Neural cell (in vitro differentiated cells): ENCODE data around the gene CHST11. TPM values are rescaled to one million over a fixed set of nuclear protein-coding genes. Genes with fewer than 3 reads are reported as not detected.

Experiments
- H2AFZ ChIP-seq: fragments of 200-600, 300-800 bp; sonication (generic), shearing (Covaris generic); 2 replicates; pipeline ENCODE4 v1.6.0; 2014; ENCODE audit warnings: low read depth, mild to moderate bottlenecking, antibody characterized with exemption, low read length, moderate library complexity
- H3F3A ChIP-seq: fragments of 200-600 bp; shearing (Covaris generic); 2 replicates; pipeline ENCODE4 v1.6.1; 2016; ENCODE audit warnings: mild to moderate bottlenecking, moderate library complexity, mixed read lengths, antibody characterized with exemption, low read length; ENCODE audit not compliant: insufficient read depth, poor library complexity, severe bottlenecking
- H3K27ac ChIP-seq: fragments of 200-600, 300-800 bp; sonication (generic), shearing (Covaris generic); 2 replicates; pipeline ENCODE4 v1.5.1; 2014; ENCODE audit warnings: mild to moderate bottlenecking, low read length, moderate library complexity
- H3K27me3 ChIP-seq: fragments of 300-800, 200-600 bp; sonication (generic), shearing (Covaris generic); 2 replicates; pipeline ENCODE4 v1.6.0; 2014; ENCODE audit warnings: mild to moderate bottlenecking, low read depth, low read length, moderate library complexity; ENCODE audit not compliant: insufficient read depth
- H3K36me3 ChIP-seq: fragments of 300-800, 200-600 bp; sonication (generic), shearing (Covaris generic); 2 replicates; pipeline ENCODE4 v1.5.1; 2014; ENCODE audit warnings: mild to moderate bottlenecking, antibody characterized with exemption, low read length, moderate library complexity; ENCODE audit not compliant: insufficient read depth
- H3K4me2 ChIP-seq: fragments of 300-800, 200-600 bp; sonication (generic), shearing (Covaris generic); 2 replicates; pipeline ENCODE4 v1.6.0; 2014; ENCODE audit warnings: mild to moderate bottlenecking, low read length
- H3K4me3 ChIP-seq: fragments of 300-800, 200-600 bp; sonication (generic), shearing (Covaris generic); 2 replicates; pipeline ENCODE4 v1.5.1; 2014; ENCODE audit warnings: mild to moderate bottlenecking, low read length, moderate library complexity
- H3K79me2 ChIP-seq: fragments of 200-600 bp; shearing (Covaris generic); replicated peaks from 2 replicates; pipeline ENCODE4 v1.6.0; 2014; ENCODE audit warnings: mild to moderate bottlenecking, low read length, moderate library complexity; ENCODE audit not compliant: insufficient read depth
- H3K9ac ChIP-seq: fragments of 300-800, 200-600 bp; sonication (generic), shearing (Covaris generic); 2 replicates; pipeline ENCODE4 v1.6.1; 2016; ENCODE audit warnings: mild to moderate bottlenecking, low read length, mixed read lengths
- H3K9me2 ChIP-seq: fragments of 200-600 bp; shearing (Covaris generic); 2 replicates; pipeline ENCODE4 v1.6.1; 2016; ENCODE audit warnings: mild to moderate bottlenecking, low read length, mixed read lengths; ENCODE audit not compliant: insufficient read depth
- H3K9me3 ChIP-seq: fragments of 200-600, 300-800 bp; sonication (generic), shearing (Covaris generic); 2 replicates; pipeline ENCODE4 v1.6.1; 2016; ENCODE audit warnings: mild to moderate bottlenecking, mixed run types, low read length, moderate library complexity, mixed read lengths
- H4K20me1 ChIP-seq: fragments of 200-600 bp; shearing (Covaris generic); 2 replicates; pipeline ENCODE4 v1.6.1; 2016; ENCODE audit warnings: mild to moderate bottlenecking, mixed run types; ENCODE audit not compliant: insufficient read depth
- EP300 ChIP-seq: fragments of 450-650 bp; conservative IDR thresholded peaks from 2 replicates; pipeline ENCODE4 v1.6.1; 2014; ENCODE audit warnings: antibody characterized with exemption, mild to moderate bottlenecking, moderate library complexity; ENCODE audit not compliant: poor library complexity, severe bottlenecking
- EZH2 ChIP-seq: fragments of 200-600, 300-800 bp; shearing (Covaris generic), sonication (generic); IDR thresholded peaks from 2 replicates; pipeline ENCODE4 v1.6.1; 2014; ENCODE audit warnings: antibody characterized with exemption, low read length, borderline replicate concordance, mild to moderate bottlenecking; ENCODE audit not compliant: insufficient read depth, poor library complexity, severe bottlenecking
- MXI1 ChIP-seq: fragments of 450-650 bp; conservative IDR thresholded peaks from 2 replicates; pipeline ENCODE4 v1.6.1; 2014; ENCODE audit warnings: antibody characterized with exemption, mild to moderate bottlenecking; ENCODE audit not compliant: poor library complexity, severe bottlenecking
- POLR2AphosphoS5 ChIP-seq: IDR thresholded peaks from 2 replicates; pipeline ENCODE4 v1.6.1; 2012
- RAD21 ChIP-seq: fragments of 450-650 bp; conservative IDR thresholded peaks from 2 replicates; pipeline ENCODE4 v1.6.1; 2014; ENCODE audit warnings: antibody characterized with exemption, mild to moderate bottlenecking, moderate library complexity
- SMC3 ChIP-seq: fragments of 450-650 bp; conservative IDR thresholded peaks from 2 replicates; pipeline ENCODE4 v1.6.1; 2014; ENCODE audit warnings: antibody characterized with exemption, mild to moderate bottlenecking, moderate library complexity; ENCODE audit not compliant: poor library complexity
- TAF1 ChIP-seq: IDR thresholded peaks from 2 replicates; pipeline ENCODE4 v1.6.1; 2012; ENCODE audit warnings: low read depth
- polyA plus RNA-seq: library from polyadenylated mRNA; depleted of rRNA; stranded (reverse); fragments of >200 nt; gene quantifications from 2 replicates; pipeline ENCODE4 v1.2.3, GENCODE V29; 2014
- TF ChIP-seq, protein P1 (sequence below): IDR thresholded peaks from 2 replicates; pipeline ENCODE4 v1.6.1; 2012; ENCODE audit warnings: borderline replicate concordance
- TF ChIP-seq, protein P2 (sequence below): fragments of 450-650 bp; IDR thresholded peaks from 2 replicates; pipeline ENCODE4 v1.5.1; 2014; ENCODE audit warnings: antibody characterized with exemption, mild to moderate bottlenecking, moderate library complexity; ENCODE audit not compliant: poor library complexity, severe bottlenecking

CHST11 gene
- polyA plus RNA-seq, 1 donor from 2014 or later, result 15.0 TPM

DNA sequence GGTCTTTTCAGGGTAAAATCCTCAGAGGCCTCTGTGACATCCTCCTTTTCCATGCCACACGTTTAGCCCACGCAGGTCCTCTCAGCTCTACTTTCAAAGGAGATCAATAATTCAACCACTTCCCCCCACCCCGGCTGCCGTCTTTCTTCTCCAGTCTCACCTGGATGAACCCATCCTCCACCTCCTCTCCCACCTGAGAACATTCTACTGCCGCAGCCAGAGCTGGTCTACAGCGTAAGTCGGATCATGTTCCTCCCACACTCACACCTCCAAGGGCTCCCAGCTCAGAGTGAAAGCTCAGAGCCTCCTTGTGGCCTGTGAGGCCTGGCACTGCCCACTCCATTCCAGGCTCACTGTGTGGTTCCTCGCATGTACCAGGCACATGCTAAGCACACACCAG is 246.6 kb downstream of the CHST11 start:
- no peak overlapping the region for H3K4me3 ChIP-seq
- H4K20me1 ChIP-seq, result no peaks in the 10 kb centered on the region
- no peaks in the 10 kb centered on the region for H3K79me2 ChIP-seq
- no peaks in the 10 kb centered on the region for H3K27me3 ChIP-seq
- TF ChIP-seq, protein P1, sequence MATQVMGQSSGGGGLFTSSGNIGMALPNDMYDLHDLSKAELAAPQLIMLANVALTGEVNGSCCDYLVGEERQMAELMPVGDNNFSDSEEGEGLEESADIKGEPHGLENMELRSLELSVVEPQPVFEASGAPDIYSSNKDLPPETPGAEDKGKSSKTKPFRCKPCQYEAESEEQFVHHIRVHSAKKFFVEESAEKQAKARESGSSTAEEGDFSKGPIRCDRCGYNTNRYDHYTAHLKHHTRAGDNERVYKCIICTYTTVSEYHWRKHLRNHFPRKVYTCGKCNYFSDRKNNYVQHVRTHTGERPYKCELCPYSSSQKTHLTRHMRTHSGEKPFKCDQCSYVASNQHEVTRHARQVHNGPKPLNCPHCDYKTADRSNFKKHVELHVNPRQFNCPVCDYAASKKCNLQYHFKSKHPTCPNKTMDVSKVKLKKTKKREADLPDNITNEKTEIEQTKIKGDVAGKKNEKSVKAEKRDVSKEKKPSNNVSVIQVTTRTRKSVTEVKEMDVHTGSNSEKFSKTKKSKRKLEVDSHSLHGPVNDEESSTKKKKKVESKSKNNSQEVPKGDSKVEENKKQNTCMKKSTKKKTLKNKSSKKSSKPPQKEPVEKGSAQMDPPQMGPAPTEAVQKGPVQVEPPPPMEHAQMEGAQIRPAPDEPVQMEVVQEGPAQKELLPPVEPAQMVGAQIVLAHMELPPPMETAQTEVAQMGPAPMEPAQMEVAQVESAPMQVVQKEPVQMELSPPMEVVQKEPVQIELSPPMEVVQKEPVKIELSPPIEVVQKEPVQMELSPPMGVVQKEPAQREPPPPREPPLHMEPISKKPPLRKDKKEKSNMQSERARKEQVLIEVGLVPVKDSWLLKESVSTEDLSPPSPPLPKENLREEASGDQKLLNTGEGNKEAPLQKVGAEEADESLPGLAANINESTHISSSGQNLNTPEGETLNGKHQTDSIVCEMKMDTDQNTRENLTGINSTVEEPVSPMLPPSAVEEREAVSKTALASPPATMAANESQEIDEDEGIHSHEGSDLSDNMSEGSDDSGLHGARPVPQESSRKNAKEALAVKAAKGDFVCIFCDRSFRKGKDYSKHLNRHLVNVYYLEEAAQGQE, result no peak
- no peak for TF ChIP-seq POLR2AphosphoS5
- TF ChIP-seq RAD21, result no peak
- no peak for TF ChIP-seq MXI1
- TF ChIP-seq EZH2, result no peak
- no peak for TF ChIP-seq EP300
- no peak overlapping the region for H3K9ac ChIP-seq
- no peaks in the 10 kb centered on the region for H3F3A ChIP-seq
- no peaks in the 10 kb centered on the region for H3K9me3 ChIP-seq
- H3K9me2 ChIP-seq, result no peaks in the 10 kb centered on the region
- no peak overlapping the region for H3K27ac ChIP-seq
- no peak overlapping the region for H2AFZ ChIP-seq
- no peak overlapping the region for H3K4me2 ChIP-seq
- no peaks in the 10 kb centered on the region for H3K36me3 ChIP-seq

DNA sequence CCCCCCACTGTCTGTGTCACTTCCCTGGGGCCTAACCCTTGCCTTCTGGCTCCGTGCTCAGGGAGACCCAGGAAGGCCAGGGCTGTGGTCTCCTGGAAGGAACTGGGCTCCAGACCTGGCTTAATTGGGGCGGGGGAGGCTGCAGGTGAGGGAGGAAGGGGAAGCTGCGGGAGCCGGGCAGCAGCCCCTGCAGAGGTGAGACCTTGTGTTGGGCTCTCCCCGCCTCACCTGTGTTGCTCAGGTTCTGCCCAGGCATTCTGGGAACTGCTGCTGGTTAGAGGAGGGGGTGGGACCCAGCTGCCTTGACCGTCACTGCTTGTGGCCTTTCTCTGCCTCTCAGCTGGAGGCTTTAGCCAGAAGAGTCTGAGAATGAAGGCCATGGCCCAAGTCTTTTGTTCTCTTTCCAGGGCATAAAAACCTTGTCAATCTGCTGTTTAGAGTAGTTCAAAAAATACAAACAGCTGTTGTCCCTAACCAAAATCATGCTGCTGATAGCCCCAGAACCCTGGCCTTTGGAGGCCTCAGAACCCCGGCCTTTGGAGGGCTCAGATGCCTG is 247.6 kb downstream of the CHST11 start:
- Histone ChIP-seq H3K9ac (no peak overlapping the region), H3K9me2 (no peaks in the 10 kb centered on the region), H3K27ac (no peak overlapping the region), H2AFZ (no peak overlapping the region), H3F3A (no peaks in the 10 kb centered on the region), H3K4me3 (no peak overlapping the region), H3K4me2 (no peak overlapping the region), H4K20me1 (no peaks in the 10 kb centered on the region), H3K27me3 (no peaks in the 10 kb centered on the region), H3K36me3 (no peaks in the 10 kb centered on the region), H3K9me3 (no peaks in the 10 kb centered on the region), H3K79me2 (no peaks in the 10 kb centered on the region)
- TF ChIP-seq EP300 (no peak), TAF1 (no peak)

DNA sequence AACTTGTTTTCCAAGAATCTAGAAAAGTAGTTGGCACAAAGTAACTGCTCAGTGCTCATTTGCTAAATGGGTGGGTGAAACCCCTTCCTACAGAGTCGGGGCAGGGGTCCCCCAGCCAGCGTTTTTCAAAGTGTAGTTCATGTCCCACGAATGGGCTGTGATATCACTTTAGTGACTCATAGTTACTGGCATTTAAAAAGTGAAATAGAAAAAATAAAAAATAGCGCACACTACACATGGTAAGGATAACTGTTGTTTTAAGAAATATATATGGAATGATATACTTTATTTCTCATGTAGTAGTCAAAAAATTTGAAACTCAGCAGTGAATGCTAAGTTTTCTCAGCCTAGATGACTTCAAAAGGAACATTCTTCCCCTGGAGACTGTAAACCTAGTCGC is 250.4 kb downstream of the CHST11 start:
- Histone ChIP-seq H3K79me2 (no peaks in the 10 kb centered on the region), H3K27ac (no peak overlapping the region), H3F3A (no peaks in the 10 kb centered on the region), H3K27me3 (no peaks in the 10 kb centered on the region), H3K4me3 (no peak overlapping the region), H3K36me3 (no peaks in the 10 kb centered on the region), H2AFZ (no peak overlapping the region), H3K9ac (no peak overlapping the region), H4K20me1 (no peaks in the 10 kb centered on the region), H3K9me3 (no peaks in the 10 kb centered on the region), H3K9me2 (no peaks in the 10 kb centered on the region), H3K4me2 (no peak overlapping the region)
- TF ChIP-seq POLR2AphosphoS5 (no peak), SMC3 (no peak), EP300 (no peak), RAD21 (no peak), TAF1 (no peak), EZH2 (no peak), MXI1 (no peak)
- TF ChIP-seq, protein P2, sequence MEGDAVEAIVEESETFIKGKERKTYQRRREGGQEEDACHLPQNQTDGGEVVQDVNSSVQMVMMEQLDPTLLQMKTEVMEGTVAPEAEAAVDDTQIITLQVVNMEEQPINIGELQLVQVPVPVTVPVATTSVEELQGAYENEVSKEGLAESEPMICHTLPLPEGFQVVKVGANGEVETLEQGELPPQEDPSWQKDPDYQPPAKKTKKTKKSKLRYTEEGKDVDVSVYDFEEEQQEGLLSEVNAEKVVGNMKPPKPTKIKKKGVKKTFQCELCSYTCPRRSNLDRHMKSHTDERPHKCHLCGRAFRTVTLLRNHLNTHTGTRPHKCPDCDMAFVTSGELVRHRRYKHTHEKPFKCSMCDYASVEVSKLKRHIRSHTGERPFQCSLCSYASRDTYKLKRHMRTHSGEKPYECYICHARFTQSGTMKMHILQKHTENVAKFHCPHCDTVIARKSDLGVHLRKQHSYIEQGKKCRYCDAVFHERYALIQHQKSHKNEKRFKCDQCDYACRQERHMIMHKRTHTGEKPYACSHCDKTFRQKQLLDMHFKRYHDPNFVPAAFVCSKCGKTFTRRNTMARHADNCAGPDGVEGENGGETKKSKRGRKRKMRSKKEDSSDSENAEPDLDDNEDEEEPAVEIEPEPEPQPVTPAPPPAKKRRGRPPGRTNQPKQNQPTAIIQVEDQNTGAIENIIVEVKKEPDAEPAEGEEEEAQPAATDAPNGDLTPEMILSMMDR, result no peak
- TF ChIP-seq, protein P1, result no peak
